NT2/D1 (cell line): ENCODE results near the gene EIF5.

Experiments
- DNase-seq: peaks from one replicate; pipeline ENCODE4 v3.0.0-alpha.2; 2011; ENCODE audit warnings: low read depth, low spot score
- H3K27me3 ChIP-seq: 2 replicates; pipeline ENCODE4 v1.6.0; 2011; ENCODE audit warnings: mild to moderate bottlenecking; ENCODE audit not compliant: insufficient read length, insufficient read depth
- H3K36me3 ChIP-seq: 2 replicates; pipeline ENCODE4 v1.6.1; 2011; ENCODE audit warnings: mild to moderate bottlenecking, low read length, mixed read lengths; ENCODE audit not compliant: insufficient read depth, insufficient read length
- H3K4me1 ChIP-seq: 2 replicates; pipeline ENCODE4 v1.5.1; 2011; ENCODE audit not compliant: insufficient read depth, insufficient read length
- H3K4me3 ChIP-seq: 2 replicates; pipeline ENCODE4 v1.5.1; 2011; ENCODE audit warnings: low read depth; ENCODE audit not compliant: insufficient read length
- H3K9ac ChIP-seq: 2 replicates; pipeline ENCODE4 v1.6.0; 2011; ENCODE audit warnings: low read depth; ENCODE audit not compliant: insufficient read length
- H3K9me3 ChIP-seq: 2 replicates; pipeline ENCODE4 v1.5.1; 2011; ENCODE audit warnings: mild to moderate bottlenecking, low read length; ENCODE audit not compliant: insufficient read depth
- SUZ12 ChIP-seq: IDR thresholded peaks from 2 replicates; pipeline ENCODE4 v1.6.1; 2011; ENCODE audit not compliant: insufficient read length, insufficient read depth; ENCODE audit errors: extremely low read depth
- YY1 ChIP-seq: IDR thresholded peaks from 2 replicates; pipeline ENCODE4 v1.6.1; 2011; ENCODE audit not compliant: insufficient read length, insufficient read depth
- ZNF274 ChIP-seq: IDR thresholded peaks from 2 replicates; pipeline ENCODE4 v1.6.1; 2011; ENCODE audit warnings: mild to moderate bottlenecking, low read depth, low read length

The EIF5 gene

GRCh38 chr14:103290494-103290893, 43.5 kb upstream of the EIF5 start:
- no peaks in the 10 kb centered on the region for H3K9me3 ChIP-seq
- H3K4me1 ChIP-seq, result peaks cover 2% of the 10 kb centered on the region
- no peak overlapping the region for H3K9ac ChIP-seq
- DNase-seq, result no peak
- TF ChIP-seq SUZ12, result no peak
- no peak for TF ChIP-seq ZNF274
- no peak for TF ChIP-seq YY1
- H3K4me3 ChIP-seq, result no peak overlapping the region
- H3K27me3 ChIP-seq, result no peaks in the 10 kb centered on the region
- H3K36me3 ChIP-seq, result no peaks in the 10 kb centered on the region

DNA sequence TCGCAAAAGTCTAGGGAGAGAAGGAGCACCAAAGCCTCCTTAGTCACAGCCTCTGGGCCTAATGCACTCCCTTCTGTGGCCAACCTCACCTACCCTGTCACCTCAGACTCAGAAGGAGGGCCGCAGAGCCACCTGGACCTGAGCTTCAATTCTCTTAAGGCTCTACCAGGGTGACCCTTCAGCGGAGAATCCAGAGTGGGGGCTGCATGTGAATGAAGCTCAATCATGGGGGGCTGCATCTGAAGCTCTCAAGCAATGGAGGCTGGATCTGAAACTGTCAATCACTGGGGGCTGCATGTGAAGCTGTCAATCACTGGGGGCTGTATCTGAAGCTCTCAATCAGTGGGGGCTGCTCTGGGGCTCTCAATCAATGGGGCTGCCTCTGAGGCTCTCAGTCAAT, 43.1 kb upstream of the EIF5 start:
- TF ChIP-seq YY1 (no peak), ZNF274 (no peak), SUZ12 (no peak)
- DNase-seq, result no peak
- Histone ChIP-seq H3K4me1 (peaks cover 2% of the 10 kb centered on the region), H3K9ac (no peak overlapping the region), H3K27me3 (no peaks in the 10 kb centered on the region), H3K4me3 (no peak overlapping the region), H3K9me3 (no peaks in the 10 kb centered on the region), H3K36me3 (no peaks in the 10 kb centered on the region)

DNA sequence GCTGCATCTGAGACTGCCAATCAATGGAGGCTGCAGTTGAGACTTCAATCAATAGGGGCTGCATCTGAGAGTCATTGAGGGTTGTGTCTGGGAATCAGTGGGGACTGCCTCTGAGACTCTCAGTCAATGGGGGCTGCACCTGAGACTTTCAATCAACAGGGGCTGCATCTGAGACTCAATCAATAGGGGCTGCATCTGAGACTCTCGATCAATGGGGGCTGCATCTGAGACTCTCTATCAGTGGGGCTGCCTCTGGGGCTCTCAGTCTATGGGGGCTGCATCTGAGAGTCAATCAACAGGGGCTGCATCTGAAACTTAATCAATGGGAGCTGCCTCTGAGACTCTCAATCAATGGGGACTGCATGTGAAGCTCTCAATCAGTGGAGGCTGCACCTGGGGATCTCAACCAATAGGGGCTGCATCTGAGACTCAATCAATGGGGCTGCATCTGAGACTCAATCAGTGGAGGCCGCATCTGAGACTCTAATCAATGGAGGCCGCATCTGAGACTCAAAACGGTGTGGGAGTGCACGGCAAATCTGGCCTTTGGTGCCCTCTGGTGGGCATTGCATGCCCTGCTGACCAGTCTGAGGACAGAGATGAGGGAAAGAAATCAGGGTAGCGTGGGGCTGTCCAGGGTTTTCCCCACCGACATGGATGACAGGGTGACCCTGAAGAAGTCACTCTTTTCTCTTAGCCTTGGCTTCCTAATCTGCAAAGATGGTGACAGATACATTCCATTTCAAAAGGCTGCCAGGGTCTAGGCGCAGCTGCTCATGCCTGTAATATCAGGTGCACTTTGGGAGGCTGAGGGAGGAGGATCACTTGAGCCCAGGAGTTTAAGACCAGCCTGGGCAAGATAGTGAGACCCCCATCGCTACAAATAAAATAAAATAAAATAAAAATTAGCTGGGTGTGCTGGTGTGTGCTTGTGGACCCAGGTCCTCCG, 41.3 kb upstream of the EIF5 start:
- Histone ChIP-seq H3K4me1 (peaks cover under 1% of the 10 kb centered on the region), H3K27me3 (no peaks in the 10 kb centered on the region), H3K9ac (no peak overlapping the region), H3K9me3 (no peaks in the 10 kb centered on the region), H3K4me3 (no peak overlapping the region), H3K36me3 (no peaks in the 10 kb centered on the region)
- no peak for TF ChIP-seq ZNF274
- TF ChIP-seq YY1, result no peak
- no peak for TF ChIP-seq SUZ12
- peak; percentile 50 for DNase-seq

- H3K27me3 ChIP-seq, result no peaks in the 10 kb centered on the region
- no peak for TF ChIP-seq SUZ12
- TF ChIP-seq YY1, result no peak
- TF ChIP-seq ZNF274, result no peak
- H3K9me3 ChIP-seq, result no peaks in the 10 kb centered on the region
- no peak overlapping the region for H3K9ac ChIP-seq
- no peaks in the 10 kb centered on the region for H3K36me3 ChIP-seq
- H3K4me1 ChIP-seq, result no peaks in the 10 kb centered on the region
- DNase-seq, result no peak
- no peak overlapping the region for H3K4me3 ChIP-seq
Measured at GRCh38 chr14:103293465-103293864, 40.6 kb upstream of the EIF5 start.

- Histone ChIP-seq H3K9ac (no peak overlapping the region), H3K4me3 (no peak overlapping the region), H3K36me3 (no peaks in the 10 kb centered on the region), H3K9me3 (no peaks in the 10 kb centered on the region), H3K27me3 (no peaks in the 10 kb centered on the region), H3K4me1 (no peaks in the 10 kb centered on the region)
- TF ChIP-seq ZNF274, result no peak
- TF ChIP-seq YY1, result no peak
- no peak for TF ChIP-seq SUZ12
- DNase-seq, result no peak
Measured at GRCh38 chr14:103294091-103294490, 39.9 kb upstream of the EIF5 start.

GRCh38 chr14:103296007-103296406, 38.0 kb upstream of the EIF5 start:
- TF ChIP-seq YY1 (no peak), SUZ12 (no peak), ZNF274 (no peak)
- DNase-seq, result no peak
- Histone ChIP-seq H3K9ac (no peak overlapping the region), H3K4me3 (no peak overlapping the region), H3K9me3 (no peaks in the 10 kb centered on the region), H3K36me3 (no peaks in the 10 kb centered on the region), H3K4me1 (peaks cover 2% of the 10 kb centered on the region), H3K27me3 (no peaks in the 10 kb centered on the region)

GRCh38 chr14:103296987-103297386, 37.0 kb upstream of the EIF5 start:
- no peak for DNase-seq
- Histone ChIP-seq H3K27me3 (no peaks in the 10 kb centered on the region), H3K4me1 (peaks cover 2% of the 10 kb centered on the region), H3K9me3 (no peaks in the 10 kb centered on the region), H3K36me3 (no peaks in the 10 kb centered on the region), H3K4me3 (no peak overlapping the region), H3K9ac (no peak overlapping the region)
- TF ChIP-seq ZNF274 (no peak), SUZ12 (no peak), YY1 (no peak)
